Medulla oblongata (tissue), 1 donor: Measurements from ENCODE around the gene ING4.
"Not testable (repeated sequence)": the region's sequence is repeated elsewhere in the genome, so short reads cannot be mapped to it uniquely, and the experiment has no call there.

Experiments
- DNase-seq: peaks from one replicate; pipeline ENCODE4 v3.0.0-alpha.2; 2015; ENCODE audit errors: extremely low spot score

Gene ING4

GRCh38 chr12:6662906-6663742 lies at the start of gene ING4:
TSS of gene ING4 (minus strand) at chr12:6663119. CDS start at chr12:6663101, 18 bp downstream.
- peak; percentile 100 for DNase-seq

DNA sequence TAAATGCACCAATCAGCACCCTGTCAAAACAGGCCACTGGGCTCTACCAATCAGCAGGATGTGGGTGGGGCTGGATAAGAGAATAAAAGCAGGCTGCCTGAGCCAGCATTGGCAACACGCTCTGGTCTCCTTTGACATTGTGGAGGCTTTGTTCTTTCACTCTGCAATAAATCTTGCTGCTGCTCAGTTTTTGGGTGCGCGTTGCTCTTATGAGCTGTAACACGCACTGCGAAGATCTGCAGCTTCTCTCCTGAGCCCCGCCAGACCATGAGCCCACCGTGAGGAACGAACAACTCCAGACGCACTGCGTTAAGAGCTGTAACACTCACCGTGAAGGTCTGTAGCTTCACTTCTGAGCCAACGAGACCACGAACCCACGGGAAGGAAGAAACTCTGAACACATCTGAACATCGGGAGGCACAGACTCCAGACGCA lies 46.1 kb upstream of the ING4 start:
- no peak for DNase-seq

GRCh38 chr12:6708351-6708750 lies 45.4 kb upstream of the ING4 start:
- not testable (repeated sequence) for DNase-seq

DNA sequence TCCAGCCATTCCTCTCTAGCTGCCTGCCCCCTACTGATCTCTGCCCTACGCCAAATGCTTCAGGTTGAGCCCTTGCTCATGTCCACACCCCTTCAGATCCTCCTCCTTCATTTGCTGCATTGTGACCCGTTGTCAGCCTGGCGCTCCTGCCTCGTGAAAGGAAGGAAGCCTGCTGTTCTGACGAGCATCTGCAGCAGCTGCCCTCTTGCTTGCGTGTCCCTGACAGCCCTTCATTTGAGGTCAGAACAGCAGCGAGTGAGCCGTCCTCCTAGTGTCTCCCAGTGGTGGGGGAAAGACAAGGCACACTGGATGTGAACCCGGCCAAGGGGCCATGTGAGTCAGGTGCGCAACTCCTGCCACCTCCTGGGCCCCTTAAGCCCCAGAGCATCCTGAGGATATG lies 40.7 kb upstream of the ING4 start:
- DNase-seq = no peak

DNA sequence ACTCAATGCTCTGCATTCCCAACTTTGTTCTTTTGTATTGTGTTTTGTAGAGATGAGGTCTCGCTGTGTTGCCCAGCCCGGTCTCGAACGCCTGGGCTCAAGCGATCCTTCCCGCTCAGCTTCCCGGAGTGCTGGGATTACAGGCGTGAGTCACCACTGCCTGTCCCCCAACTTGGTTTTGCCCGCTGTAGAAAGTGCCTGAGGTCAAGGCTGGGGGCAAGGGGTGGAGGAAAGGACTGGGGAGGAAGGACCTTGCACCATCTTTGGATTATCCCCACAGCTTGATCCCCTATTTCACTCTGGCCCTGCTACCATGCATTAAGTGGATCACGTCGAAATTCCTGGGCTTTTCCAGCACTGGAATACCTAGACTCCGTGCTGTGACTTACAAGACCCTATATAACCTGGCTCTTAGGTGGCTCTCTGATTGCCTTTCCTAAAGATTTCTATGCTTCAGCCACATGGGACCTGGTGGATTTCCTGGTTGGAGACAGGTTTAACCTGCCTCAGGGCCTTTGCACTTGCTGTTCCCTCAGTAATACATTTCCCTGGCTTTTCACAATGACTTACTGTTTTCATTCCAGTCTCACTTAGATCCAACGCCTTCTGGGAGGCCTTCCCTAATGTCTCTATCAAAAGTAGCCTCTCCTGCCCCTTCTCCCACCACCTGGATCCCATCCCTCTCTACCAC lies 38.3 kb upstream of the ING4 start:
- no peak for DNase-seq

DNA sequence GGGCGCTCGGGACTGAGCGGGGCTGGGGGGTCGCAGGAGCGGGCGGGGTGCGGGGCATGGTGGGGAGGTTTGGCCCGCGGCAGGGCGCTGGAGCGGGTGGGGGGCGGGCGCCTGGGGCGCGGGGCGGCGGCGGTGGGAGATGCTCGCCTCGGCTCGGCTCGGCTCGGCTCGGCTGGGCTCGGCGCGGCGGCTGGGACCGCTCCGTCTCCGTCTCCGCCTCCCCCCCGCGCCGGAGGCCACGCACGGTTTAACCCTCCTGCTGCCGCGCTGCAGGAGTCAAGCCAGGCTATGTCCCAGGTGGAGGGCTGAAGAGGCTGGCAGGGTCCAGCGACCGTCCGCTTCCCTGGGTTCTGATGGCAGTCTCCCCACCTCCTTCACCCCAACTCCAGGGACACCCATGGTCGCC lies 37.7 kb upstream of the ING4 start, which contains the start of gene PIANP:
Gene PIANP, minus strand, starts transcription at position 170 of the 406 bp plus-strand sequence. CDS start 2,754 bp downstream, outside the sequence.
- DNase-seq = no peak

GRCh38 chr12:6699989-6700645 lies 37.2 kb upstream of the ING4 start:
- DNase-seq = no peak

DNA sequence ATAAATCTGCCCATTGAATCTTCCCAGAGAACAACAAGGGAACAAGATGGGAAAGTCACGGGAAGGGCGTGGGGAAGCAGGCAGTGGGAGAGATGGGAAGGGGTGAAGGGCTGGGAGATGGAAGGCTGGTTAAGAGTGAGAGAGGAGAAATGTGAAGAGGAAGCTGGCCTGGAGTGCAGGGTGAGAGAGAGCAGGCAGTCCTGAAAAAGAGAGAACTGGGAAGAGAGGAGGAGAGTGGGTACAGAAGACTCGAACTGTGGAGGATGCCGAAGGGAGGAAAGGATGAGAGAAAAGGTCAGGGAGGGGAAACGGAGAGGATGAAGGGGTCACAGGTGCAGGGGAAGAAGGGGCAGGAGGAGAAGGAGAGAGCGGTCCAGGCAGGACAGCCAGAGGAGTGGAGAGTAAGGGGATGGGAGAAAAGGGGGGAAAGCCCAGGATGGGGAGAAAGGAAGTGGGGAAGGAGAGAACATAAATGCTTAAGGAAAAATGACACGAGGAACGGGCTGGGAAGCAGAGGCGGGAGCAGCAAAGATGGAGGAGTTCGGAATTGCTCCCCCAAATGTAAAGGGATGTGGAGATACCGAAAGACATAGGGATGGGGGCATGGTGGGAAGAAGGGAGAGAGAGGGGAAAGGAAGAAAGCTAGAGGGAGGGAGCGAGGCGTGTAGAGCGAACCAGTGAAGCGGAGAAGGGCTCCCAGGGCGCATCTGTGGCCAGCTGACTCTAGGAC lies 36.5 kb upstream of the ING4 start:
- DNase-seq = no peak

DNA sequence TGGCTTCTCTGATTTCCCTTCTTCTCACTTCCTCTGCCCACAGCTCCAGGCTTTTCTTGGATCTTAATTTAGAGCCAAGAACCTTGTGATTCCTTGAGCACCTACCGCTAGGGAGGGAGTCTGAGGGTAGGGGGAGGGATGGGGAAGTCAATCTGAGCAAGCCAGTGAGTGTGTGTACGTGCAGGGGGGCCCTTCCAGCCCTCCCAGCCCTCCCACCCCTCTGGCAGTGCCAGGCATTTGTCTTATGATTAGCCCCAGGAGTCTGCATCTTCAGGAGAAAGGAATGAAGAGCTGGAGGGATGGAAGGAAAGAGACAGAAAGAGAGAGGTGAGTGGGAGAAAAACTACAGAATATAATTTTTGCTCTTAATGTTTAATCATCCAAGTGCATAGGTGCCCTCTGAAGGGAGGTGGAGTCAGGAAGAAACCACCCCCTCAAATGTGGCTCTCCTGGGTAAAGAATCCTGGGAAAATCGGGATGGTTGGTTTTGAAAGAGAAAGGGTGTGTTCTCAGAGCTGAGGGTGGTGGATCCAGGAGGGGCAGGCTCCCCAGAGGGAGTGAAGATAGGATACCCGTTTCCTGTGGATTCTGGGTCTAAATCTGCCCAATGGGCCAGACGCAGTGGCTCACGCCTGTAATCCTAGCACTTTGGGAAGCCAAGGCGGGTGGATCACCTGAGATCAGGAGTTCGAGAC lies 35.6 kb upstream of the ING4 start:
- DNase-seq = no peak

- peak; percentile 36 for DNase-seq
These were observed 34.8 kb upstream of the ING4 start for GRCh38 chr12:6697584-6698351.

DNA sequence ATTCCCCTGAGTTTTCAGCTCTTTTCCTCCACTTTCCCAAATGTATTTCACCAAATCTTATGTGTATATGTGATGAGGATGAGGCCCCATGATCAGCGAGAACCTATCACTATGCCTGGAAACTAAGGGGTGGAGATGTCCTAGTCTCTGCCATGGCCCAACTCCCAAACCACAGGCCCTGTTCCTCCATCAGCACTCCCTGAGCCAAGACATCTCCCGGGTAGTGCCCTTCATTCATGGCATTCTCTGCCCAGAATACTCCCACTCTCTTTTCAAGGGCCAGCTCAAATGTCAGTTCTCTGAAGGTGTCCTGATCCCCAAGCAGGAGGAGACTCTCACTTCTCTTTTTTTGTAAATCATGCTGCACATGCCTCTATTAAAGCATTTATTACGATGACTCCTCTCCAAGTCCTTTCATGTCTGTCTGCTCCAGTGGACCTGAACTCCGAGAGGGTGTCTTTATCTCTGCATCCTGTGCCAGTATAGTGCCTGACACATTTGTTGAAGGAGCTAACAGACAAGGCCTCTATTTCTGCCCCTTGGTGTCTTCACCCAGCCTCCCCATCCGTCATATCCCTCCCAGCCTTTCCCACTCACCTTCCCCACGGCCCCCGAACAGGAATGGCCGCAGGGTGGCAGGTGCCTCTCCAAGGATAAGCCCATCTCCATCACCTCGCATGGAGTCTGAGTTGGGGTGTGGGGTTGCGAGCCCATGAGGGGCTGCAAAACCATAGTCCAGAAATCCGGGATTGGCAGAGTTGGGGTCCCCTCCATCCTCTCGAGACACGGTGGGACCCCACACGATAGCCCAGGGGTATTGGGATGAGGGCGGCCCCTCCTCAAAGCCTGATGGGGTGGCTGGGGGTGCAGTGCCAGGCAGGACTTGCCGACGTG lies 34.0 kb upstream of the ING4 start:
- DNase-seq = no peak

DNA sequence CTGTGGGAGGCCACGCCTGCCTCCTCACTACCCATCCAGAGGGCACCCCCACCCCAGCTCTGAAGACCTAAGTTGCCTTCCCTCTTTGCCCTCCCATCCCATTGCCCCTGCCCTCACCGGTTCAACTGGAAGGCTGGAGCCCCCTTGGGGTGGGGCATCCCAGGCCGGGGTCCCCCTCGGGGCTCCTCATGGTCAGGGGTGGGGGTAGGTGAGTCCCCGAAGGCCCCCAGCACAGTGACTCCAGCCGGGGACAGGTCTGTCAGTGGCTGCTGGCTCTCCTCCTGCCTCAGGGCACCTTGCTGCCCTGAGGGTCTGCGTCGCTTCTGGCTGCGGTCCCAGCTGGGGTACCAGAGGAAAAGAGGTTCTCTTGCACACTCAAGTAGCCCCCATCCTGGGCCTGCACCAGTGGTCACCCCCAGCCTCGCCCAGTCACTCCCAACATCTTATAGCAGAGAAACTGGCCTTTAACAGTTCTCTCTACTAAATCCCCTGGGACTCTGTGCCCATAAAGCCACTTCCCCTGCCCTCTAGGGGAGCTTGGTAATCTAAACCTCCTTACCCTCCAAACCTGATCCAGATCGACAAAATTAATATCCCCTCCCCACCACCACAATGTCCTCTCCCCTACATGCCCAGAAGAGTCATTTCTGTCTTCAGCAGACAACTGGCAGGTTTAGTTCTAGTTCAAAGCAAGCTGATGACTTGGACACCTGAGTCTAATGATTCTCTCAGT lies 32.6 kb upstream of the ING4 start:
- DNase-seq = no peak

GRCh38 chr12:6694701-6695100 lies 31.8 kb upstream of the ING4 start:
- DNase-seq = no peak

- no peak for DNase-seq
These were observed 31.0 kb upstream of the ING4 start for GRCh38 chr12:6693832-6694355.

DNA sequence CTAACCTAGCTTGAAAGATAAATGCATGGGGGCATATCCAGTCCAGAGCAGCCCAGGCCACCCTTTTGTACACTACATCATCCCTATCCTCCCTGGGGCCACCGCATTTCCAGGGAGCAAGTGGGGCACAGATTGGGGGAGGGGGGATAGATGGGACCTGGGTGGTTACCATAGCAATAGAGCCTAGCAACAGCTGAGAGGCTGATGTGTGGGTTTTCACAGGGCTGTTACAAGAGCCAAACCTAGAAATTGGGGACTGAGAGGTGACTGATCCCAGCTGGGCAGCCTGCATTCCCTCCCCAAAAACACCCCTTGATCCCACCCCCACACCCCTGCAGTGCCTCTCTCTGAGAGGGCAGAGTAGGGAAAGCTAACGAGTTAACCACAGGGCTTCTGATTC lies 30.0 kb upstream of the ING4 start:
- no peak for DNase-seq

GRCh38 chr12:6691473-6691872 lies 28.6 kb upstream of the ING4 start:
- DNase-seq = peak; percentile 24

DNA sequence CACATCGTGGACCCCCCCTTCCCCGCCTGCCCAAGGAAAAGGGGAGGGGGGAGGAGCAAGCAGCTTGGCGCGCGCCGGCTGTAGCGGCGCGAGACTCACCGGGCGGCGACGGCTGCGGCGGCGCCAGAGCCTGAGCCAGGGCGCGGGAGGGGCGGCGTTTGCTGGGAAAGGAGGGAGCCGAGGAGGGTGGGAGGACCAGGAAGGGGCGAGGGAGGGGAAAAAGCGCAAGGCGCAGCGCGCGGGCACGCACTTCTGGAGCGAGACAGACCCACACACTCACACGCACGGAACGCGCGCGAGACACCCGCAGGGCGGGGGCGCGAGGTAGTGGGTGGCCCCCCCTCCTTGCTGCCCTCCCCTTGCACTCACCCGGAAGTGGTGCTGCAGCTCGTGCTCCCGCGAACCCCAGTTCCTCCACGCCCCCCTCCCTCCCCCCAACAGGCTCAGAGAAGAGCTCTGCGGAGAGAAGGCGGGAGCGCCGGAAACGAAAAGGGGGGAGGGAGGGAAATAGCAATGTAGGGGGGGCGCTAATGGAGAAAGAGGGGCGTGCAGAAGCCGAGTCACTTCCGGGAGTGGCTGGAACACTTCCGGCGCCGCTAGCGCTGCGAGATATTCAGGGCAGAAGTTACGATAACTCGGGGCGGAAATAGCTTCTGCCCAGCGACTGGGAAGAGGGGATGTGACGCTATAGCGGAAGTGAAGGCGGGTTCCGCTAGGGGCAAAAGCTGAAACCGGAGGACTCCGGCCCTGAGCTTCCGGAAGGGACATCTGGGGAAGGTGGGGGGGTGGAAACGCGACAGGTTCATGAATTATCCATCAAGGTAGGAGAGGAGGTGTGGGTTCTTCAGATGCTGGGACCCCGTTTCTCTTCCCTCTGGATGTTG lies 26.3 kb upstream of the ING4 start, which contains the start of gene ZNF384:
Gene ZNF384, minus strand, starts transcription at position 377 of the 884 bp plus-strand sequence. CDS start 9,855 bp downstream, outside the sequence.
- DNase-seq = peak; percentile 100
